Activated gamma-delta T cell treated with anti-CD3 and anti-CD28 coated beads, Interleukin-2, amount 50 U/mL, for 16 hours (primary cell): ENCODE measurements around the gene SORCS3.

Experiments
- DNase-seq: peaks from one replicate; pipeline ENCODE4 v3.0.0-alpha.2; 2020; ENCODE audit warnings: low read depth

Gene SORCS3

DNA sequence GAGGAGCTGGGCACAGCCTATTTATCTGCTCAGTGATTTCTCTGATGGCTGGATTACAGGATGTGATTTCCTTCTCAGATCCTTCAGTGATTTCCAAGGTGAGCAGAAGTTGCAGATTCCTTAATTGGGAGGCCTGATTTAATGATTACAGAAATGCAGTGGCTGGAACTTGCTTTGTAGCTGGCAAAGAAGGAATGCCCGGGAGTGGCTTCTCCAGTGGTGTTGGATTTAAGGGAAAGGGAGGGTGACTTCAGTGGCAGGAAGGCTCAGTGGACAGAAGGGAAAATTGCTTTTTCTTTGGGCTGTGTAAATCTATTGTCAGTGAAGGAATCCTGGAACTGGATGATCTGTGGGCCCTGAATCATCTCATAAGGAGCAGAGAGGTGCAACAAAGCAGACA, 5.1 kb downstream of the SORCS3 start:
- no peak for DNase-seq

DNA sequence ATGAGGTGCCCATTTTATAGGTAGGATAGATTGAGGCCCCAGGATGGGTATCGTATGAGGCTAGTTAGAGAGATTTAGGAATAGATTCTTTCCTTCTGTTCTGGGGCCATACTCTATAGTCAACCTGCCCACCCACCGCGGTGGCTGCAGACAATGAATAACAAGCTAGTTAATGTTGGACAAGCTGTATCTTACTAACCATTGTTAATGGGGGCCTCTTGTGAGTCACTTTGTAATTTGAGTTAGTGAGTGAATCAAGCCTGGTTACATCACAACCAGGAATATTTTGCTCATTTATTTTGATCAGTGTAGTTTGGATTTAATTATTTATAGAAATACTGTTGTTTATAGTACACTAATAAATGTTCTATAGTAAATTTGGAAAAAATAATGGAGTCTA, 7.3 kb downstream of the SORCS3 start:
- DNase-seq, result no peak

DNA sequence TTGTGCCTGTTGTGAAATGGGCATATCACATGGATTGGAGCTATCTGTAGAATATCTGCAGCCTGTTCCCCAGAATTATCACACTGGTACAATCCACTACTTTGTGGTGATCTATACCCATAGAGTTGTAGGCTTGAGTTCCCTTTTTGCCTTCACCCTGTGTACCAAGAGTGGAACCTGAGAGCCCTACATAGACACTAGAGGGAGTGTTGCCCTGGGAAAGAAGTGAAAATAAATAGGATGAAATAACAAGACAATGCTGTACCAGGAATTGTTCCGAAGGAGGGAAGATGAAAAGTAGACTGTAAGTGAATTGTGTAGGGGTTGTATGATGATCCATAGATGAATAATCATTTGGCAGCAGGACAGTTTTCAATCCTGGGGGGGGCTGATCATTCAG, 9.0 kb downstream of the SORCS3 start:
- DNase-seq, result no peak

DNA sequence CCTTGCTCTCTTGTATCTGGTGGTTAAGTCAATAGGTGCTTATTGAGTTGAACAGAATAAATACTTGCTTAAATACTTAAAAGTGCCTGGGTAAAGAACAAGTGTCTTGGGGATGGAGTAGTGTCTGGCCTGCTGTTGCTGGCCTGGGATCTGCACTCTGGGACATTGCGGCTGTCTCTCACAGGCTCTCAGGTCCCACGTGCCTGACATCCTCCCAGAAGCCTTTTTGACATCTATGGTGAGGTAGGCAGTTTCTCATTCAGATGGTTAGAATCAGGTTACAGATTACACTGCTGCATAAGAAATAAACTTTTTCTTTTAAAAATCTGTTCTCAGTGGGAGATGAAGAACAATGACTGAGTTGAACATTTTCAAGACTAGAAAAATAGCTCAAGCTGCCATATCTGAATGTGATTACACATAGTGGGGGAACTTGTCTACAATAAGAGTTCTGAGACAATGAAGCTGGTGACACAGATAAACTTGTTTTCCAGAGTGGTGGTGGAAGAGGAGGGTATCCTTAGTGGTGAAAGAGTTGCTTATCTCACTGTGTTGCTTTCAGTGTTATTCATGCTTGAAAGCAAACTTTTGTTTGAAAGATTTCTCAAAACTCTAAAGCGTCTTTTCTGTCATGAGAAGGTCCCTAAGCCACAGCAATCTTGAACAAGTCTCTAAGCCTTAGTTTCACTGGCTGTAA, 9.7 kb downstream of the SORCS3 start:
- no peak for DNase-seq

DNA sequence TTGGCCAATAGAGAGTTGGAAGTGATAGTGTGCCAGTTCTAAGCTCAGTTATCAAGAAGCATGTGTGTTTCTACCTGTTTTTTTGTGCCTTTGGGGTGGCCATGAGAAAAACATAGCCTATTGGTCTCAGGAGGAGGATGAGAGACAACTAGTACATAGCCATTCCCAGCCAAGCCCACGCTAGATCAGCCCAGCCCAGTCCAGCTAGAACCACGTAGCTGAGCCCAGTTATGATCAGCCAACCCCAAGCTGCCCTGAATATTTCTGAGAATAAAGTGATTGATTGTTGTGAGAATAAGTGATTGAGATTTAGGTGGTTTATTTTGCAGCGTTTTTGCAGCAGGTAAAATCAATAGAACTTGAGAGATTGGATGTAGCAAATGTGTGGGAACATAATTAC, 15.9 kb downstream of the SORCS3 start:
- no peak for DNase-seq

DNA sequence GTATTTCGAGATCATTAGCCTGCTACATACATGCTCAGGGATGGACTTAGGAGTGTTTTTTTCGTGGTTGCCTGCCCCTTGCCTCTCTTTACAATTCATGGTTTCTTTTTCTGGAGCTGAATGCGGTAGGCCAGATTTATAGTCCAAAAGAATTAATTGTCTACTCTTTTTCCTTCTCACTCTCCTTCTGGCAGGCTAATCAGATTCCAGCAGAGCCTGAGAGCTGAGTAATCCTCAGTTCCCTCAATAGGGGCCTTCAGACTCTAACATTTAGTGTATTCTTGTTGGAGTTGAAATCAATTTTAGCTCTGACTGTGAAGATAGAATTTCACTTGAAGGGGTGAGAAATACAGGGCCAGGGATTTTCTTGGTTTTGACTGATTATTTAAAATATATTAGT, 16.4 kb downstream of the SORCS3 start:
- DNase-seq, result no peak

DNA sequence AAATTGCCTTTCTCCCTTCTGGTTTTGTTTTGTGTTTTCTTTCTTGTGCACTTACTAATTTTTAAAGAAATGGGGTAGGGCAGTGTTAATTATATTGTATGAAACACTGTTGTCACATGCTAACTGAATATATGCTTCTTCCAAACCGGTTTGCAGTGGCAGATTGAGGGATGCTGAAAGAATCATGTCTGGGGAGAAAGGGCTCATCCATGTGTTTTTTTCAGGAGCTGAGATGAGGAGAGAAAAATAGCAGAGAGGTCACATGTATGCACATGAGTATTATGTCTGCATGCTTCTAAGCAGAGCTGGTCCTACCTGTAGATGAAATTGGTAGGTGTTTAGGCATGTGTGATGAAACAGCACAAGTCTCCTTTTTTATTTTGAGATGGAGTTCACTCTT, 17.0 kb downstream of the SORCS3 start:
- DNase-seq, result no peak

DNA sequence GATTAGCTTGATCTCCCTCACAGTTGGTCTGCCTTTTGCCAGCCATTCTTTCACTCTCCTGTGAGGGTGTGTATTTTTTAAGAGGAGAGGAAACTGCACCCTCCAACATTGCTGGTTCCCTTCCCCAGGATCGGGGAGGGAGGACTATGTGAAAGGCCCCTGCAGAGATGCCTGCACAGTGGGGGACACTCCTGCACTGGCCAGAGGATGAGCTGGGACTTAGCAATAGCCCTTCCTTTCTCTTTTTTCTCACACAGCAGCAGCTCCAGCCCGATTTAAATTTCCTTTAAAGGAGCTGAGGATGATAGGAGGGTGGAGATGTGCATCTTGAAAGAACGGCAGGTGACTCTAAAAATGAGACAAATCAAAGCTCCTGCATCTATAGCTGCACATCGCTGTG, 18.7 kb downstream of the SORCS3 start:
- DNase-seq, result no peak

DNA sequence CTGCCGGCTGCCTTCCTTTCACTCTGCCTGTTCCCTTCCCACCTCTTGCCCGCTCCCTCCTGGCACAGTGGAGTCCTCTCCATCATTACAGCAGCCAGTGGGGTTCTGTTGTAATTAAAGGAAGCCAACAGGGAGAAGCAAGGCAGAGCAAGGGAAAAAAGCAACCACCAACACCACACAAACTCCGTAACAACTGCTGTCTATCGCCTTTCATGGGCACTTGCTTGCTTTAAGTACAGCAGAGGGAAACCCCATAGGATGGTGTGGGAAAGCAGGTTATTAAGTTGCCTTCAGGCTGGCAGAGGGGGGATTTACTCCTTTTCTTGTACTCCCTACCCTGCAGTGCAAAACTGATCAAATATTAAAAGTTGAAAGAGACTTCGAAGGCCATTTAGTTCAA, 22.0 kb downstream of the SORCS3 start:
- DNase-seq, result no peak

DNA sequence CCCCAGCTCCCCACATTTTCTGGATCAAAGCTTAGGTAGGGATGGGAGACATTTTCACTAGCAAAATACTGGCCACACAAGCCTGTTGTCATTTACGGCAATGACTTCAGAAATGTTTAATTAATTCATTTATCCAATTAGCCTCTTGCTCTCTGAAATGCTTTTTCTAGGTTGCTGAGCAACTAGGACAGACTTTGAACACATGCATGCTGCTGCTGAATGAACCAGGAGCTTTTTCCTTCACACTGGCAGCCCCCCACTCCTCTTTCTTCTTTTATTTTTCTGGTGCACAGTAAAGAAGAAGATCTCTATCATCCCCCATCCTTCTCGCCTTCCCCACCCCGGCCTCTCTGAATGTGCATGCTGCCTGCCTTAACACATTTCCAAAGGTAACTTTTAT, 22.5 kb downstream of the SORCS3 start:
- DNase-seq, result no peak

DNA sequence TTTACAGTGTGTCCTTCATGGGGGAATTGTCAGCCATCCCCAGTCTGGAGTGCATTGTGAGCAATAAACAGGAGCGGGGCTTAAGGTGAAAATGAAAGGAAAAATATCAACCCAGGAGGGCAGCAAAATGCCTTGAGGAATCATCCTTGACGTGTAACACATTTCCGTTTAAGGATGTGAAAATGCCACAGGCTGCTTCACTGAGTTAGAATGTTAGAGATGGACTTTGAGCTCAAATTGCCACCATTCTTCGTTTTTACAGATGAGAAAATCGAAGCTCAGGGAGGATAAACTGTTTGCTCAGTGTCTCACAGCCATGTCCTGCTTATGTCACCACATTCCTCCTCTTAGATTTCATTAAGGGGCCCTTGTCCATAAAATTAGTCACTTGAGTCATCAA, 23.1 kb downstream of the SORCS3 start:
- DNase-seq, result no peak

DNA sequence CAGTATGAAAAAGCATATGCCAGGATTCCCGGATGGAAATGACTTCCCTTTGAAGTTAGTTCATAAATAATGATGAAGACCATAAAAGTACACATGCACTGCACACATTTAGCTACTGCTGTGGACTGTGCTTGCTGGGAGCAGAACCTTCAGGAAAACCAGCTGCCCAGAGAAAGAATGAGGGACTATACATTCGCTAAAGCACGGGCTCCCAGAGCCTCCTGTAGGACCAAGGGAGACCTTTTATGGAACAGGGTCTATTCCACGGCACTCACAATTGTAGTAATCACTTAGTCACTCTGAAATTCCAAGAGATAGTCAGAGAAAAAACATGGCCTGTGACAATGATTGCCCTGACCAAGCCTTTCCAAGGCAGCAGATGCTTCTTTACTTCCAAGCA, 24.1 kb downstream of the SORCS3 start:
- no peak for DNase-seq

DNA sequence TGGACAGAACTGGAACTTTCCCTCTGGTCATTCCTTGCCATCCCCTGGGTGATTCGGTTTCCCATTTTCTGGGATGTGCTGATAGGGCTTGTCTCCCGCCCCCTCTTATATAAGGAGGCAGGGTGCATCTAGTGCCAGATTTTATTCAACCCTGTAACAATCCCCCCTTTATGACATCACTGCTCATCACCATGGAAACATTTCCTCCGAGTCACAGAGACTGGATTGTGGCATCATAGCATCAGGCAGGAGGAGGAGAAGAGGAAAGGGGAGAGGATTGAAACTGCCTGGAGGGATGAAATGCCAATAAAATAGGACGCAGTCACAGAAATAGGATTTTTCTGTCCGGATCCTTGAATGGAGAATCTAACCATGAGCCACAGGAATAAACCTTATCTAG, 25.0 kb downstream of the SORCS3 start:
- no peak for DNase-seq

DNA sequence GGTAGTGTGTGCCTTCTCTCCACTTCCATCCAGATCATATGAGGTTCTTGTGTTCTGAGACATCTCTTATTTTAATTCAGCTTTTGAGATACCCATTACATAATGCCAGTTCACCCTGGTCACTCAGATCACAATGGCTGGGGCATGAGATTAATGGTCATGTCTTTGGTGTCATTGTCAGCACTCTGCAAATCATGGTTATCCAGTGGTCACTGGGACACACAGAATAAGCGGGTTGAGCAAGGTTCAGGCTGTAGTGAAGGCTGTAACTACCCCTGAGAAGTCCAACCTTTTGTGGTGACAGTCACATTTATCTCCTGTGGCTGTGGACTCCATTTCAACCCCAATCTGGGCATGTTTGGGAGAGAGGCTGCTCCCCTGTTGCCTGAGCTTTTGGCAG, 35.8 kb downstream of the SORCS3 start:
- DNase-seq, result no peak

DNA sequence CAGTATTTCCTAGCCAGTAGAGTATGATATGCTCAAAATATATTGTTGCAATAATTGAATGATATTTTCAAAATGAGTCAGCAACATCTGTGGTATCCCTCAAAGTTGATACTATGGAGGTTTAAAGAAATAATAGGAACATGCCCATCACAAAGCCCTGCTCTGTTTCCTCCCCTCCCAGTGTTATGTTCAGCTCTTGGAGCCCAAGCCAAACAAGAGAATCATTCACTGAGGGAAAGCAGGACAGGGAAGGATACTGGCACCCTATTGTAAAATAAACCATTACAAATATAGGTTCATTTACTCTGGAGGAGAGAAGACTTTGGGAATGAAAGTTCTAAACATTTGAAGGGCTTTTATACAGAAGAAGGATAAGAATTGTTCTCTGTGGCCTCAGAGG, 37.6 kb downstream of the SORCS3 start:
- no peak for DNase-seq

DNA sequence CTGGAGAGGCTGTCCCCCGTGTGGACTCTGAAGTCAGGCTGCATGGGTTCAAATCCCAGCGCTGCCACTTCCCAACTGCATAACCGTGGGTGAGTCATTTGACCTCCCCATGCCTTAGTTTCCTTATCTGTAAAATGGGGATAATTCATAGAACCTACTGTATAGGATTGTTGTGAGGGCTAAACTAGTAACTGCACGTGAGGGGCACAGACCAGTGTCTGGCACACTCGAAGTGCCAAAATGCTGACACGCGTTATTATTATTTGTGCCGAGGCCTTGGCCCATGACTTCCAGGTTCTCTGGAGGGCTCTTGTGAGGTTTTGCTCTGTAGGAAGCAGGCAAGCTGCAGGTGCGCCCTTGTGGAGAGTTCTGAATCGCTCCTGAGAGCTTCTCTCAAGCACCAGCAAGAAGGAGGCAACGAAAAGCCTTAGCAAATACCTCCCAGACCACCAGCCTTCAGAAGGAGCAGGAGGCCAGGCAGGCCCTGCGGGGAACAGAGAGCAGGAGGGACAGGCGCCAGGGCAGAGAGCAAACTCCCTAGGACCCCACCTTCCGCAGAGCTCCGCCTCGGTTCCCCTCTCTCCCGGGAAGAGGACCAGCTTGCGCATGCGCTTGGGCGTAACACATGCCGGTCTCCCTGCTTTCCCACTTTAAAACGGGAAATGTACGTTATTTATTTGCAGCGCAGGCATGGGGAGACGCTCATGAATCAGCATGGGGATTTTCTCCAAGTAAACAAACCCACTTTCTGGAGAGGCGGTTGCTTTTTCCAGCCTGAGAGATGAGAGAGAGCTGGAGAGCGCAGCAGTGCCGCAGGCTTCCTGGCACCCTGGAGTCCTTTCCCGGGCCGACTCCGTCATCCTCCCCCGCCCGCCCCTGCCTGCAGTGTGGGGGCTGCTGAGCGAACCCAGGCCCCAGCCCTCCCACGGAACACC, 39.6 kb downstream of the SORCS3 start:
- DNase-seq, result no peak

DNA sequence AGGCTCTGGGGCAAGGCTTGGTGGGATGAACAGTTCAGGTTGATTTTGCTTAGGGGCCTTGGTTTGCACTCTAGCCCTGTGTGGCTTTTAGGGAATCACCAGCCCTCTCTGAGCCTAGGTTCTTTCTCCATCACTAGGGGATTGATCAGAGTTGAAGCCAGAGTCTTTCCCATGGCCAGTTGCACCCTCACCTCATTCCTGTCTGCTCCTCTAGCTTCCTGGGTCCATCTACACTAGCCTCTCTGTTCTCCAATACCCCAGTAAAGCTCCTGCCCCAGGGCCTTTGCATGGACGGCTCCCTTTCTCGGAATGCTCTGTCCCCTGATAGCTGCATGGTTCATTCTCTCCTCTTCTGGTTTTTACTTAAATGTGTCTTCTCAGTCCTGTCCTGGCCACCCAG, 40.4 kb downstream of the SORCS3 start:
- DNase-seq, result no peak

DNA sequence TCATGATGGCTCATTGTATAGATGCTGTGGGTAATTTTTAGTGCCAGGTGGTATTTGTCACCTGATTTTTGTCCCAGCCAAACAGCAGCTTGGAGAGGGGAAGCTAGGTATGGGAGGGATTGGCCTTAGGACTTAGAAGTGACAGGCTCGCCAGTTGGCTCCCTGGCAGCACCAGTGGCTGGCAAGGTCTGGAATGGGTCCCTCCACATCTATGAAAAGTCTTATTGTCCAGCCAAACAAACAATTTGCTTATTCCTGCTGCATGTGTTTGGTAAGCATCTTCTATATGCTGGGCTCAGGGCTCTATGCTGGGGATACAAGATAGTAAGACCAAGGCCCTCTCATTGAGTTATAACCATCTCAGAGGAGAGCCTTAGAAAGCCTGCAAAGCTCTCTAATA, 42.5 kb downstream of the SORCS3 start:
- DNase-seq, result no peak

DNA sequence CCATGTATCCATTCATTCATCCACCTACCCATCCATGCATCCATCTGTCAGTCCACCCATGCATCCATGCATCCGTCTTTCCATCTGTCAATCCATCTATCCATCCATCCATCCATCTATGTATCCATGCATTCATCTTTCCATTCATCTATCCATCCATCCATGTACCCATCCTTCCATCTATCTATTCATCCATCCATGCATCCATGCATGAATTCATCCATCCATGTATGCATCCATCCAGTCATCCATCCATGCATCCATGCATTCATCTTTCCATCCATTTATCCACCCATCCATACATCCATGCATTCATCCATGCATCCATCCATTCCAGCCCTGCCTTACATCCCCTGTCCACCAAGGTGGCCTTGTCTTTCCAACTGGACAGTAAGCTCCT, 45.7 kb downstream of the SORCS3 start:
- DNase-seq, result no peak

DNA sequence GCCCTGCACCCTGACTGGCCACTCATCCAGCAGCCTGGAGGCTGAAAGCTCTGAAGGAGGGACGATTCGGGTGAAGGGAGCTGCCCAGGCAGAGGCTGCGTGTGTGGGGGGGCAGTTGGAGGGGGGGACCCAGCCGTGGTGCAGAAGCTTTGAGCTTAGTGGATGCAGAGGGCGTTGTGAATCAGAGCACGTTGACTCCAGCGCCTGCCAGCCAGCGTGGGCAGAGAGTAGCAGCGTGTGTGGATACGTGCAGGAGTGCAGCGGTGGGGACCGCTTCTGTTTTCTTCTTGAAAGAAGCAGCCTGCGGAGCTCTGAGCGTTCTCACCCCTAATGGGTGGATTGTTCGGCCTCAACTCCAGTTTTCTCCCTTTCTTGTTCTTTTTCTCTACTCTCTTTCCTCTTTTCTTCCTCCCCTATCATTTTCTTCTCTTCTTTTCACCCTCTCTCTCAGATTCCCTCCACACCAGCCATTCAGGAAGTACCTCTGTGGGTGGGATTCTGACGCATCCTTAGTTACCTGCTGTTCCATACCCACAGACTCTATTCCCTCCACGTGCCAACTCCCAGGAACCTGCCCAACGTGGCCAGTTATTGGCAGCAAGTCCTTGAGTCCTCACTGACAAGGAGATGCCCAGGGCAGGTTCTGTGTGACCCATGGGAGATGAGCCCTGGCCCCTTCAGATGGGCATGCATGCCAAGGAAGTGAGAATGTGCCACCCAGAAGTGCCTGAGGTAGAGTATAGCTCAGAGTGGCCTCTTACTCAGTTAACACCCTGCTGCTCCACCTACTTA, 47.4 kb downstream of the SORCS3 start:
- DNase-seq, result no peak

DNA sequence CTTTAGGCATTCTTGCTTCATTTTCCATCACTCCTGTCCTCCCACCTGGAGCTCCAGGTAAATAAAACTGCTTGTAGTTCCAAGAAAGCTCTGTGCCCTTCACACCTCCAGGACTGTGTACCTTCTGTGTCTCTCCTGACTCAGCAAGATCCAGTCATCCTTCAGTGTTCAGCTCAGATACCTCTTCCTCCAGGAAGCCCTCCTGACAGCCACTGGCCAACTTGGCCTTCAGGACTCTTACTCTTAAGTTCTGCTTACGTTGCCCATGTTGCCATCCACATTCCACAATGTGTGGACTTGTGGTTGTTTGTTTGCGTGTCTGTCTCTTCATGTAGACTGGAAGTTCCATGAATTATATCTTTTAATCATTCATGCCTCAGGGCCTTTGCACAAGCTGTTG, 48.0 kb downstream of the SORCS3 start:
- DNase-seq, result no peak

DNA sequence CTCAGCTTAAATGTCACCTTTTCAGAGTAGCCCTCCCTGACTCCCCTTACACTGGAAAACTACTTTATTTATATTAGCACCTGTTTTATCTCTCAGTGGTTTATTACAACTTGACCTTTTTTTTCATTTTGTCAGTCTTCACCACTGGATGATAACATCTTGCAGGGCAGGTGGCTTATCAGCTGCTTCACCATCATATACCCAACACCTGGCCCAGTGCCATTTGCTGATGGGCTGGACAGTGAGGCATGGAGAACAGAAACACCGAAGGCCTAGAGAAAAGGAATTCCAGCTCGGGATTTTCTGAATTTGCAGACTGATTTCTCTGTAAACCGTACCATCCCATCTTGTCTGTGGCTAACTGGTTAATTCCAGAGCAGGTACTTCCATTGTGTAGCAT, 48.5 kb downstream of the SORCS3 start:
- DNase-seq, result no peak

DNA sequence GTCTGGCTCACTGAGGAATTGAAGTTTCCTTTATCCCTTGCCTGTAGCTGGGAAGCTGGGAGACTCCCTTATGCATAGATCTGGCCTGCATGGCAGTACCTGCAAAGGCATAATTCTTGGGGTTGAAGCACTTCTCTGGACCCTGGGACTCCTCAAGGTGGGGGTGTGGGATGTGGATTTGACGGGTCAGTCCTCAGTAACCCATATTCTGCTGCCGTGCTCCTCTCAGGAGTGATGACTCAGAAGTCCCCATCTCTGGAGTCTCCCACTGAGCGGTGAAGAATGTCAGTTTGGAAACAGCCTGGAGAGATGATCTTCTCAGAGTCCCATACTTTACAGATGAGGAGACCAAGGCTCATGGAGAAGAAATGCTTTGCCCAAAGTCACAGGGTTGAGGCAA, 49.0 kb downstream of the SORCS3 start:
- DNase-seq, result no peak
